ENCODE measurements around the gene CAMKV. TPM values are rescaled to one million over a fixed set of nuclear protein-coding genes. Genes with fewer than 3 reads are reported as not detected.
A peak's percentile ranks its signal among the peaks of the same experiment; 100 is the strongest.

The CAMKV gene
- total and polyA plus RNA-seq, 2 of the 4 experiments (the other 2 are of a cell fraction): not detected

GRCh38 chr3:49903451-49904424 lies 34.0 kb upstream of the CAMKV start, which contains the start of gene MST1R:
Gene MST1R (minus strand): TSS chr3:49903873. CDS start chr3:49903609, 264 bp downstream.
- Histone ChIP-seq H3K4me1 (ENCODE audit: control insufficient read depth, insufficient read depth, low read length) (peaks cover 14% of the 10 kb centered on the region), H2AFZ (replicated peaks; ENCODE audit: low read length, poor library complexity) (peak within 1 kb of the TSS; percentile 88), H4K91ac (ENCODE audit: insufficient read depth, low read depth, low read length) (no peak within 1 kb of the TSS), H2BK15ac (ENCODE audit: low read depth, low read length) (no peak within 1 kb of the TSS), H2BK20ac (ENCODE audit: low read depth, low read length) (no peak within 1 kb of the TSS), H3K4ac (ENCODE audit: low read depth, low read length) (no peak within 1 kb of the TSS), H3K23ac (ENCODE audit: low read depth, low read length) (no peak within 1 kb of the TSS), H3K14ac (replicated peaks; ENCODE audit: low read depth, low read length) (no peak within 1 kb of the TSS), H2AK9ac (replicated peaks; ENCODE audit: low read depth, low read length, poor library complexity) (peak within 1 kb of the TSS; percentile 28), H2BK120ac (ENCODE audit: low read depth, low read length) (no peak within 1 kb of the TSS), H3K18ac (ENCODE audit: low read depth, low read length) (no peak within 1 kb of the TSS), H2AK5ac (ENCODE audit: low read depth, low read length) (no peak within 1 kb of the TSS), H3K36me3 (ENCODE audit: control insufficient read depth, insufficient read depth, low read length) (0 out of 2 replicates have a peak, but pooled peaks cover 1% of the 10 kb centered on the region), H4K8ac (ENCODE audit: low read depth in 2 of 2, low read length in 2 of 2) (peak within 1 kb of the TSS; percentile 45 to 84; a peak in 2 of 4 replicates), H4K20me1 (ENCODE audit: insufficient read depth, low read length) (no peaks in the 10 kb centered on the region), H3K27me3 (ENCODE audit: control insufficient read depth, insufficient read depth, low read length) (no peaks in the 10 kb centered on the region), H3K9me3 (ENCODE audit: control insufficient read depth, insufficient read depth, low read length) (no peaks in the 10 kb centered on the region), H4K5ac (ENCODE audit: low read depth, low read length) (no peak within 1 kb of the TSS), H3K79me1 (ENCODE audit: low read depth in 1 of 2, low read length in 2 of 2) (no peaks in the 10 kb centered on the region), H3K9me1 (ENCODE audit: insufficient read depth, low read length) (0 out of 2 replicates have a peak, but pooled peaks cover 2% of the 10 kb centered on the region), H3K56ac (ENCODE audit: extremely low read depth, insufficient read depth, low read length) (no peak within 1 kb of the TSS), H3K4me2 (ENCODE audit: low read depth, low read length) (no peak within 1 kb of the TSS), H2BK5ac (ENCODE audit: low read depth, low read length, poor library complexity, severe bottlenecking) (no peak within 1 kb of the TSS), H3K9ac (ENCODE audit: low read depth, low read length) (no peak within 1 kb of the TSS), H3K4me3 (ENCODE audit: insufficient read depth, low read depth, low read length) (no peak within 1 kb of the TSS), H3K27ac (ENCODE audit: insufficient read depth, low read length) (no peak within 1 kb of the TSS)
- 50% methylated on average over 35 of the region's 65 CpGs; no CpG with 5 or more reads in 1 of the 2 experiments for WGBS, 2 experiments (ENCODE audit: extremely low coverage in 2 of 2, insufficient read length in 1 of 2)
- dilution Hi-C loops (cut with HindIII; ENCODE audit: low sequenced_read_pairs, unreplicated experiment): no loop called here
- in situ Hi-C loops (cut with MboI; ENCODE audit: low sequenced_read_pairs): no loop called here
- no TSS peak for BruUV-seq (replicated peaks)
- intact Hi-C loops (cut with micrococcal nuclease): no loop called here
- no peak for DNase-seq
- ATAC-seq (ENCODE audit: low read depth): 0 out of 2 replicates have a peak, but pooled peaks have one; percentile 19
- POLR2A ChIA-PET (ENCODE audit: unreplicated experiment): no interaction called here
- CTCF ChIA-PET: no interaction called here
- TF ChIP-seq RAD21 (IDR thresholded peaks at IDR 0.05; ENCODE audit: low read length): no peak
- TF ChIP-seq, protein P1, sequence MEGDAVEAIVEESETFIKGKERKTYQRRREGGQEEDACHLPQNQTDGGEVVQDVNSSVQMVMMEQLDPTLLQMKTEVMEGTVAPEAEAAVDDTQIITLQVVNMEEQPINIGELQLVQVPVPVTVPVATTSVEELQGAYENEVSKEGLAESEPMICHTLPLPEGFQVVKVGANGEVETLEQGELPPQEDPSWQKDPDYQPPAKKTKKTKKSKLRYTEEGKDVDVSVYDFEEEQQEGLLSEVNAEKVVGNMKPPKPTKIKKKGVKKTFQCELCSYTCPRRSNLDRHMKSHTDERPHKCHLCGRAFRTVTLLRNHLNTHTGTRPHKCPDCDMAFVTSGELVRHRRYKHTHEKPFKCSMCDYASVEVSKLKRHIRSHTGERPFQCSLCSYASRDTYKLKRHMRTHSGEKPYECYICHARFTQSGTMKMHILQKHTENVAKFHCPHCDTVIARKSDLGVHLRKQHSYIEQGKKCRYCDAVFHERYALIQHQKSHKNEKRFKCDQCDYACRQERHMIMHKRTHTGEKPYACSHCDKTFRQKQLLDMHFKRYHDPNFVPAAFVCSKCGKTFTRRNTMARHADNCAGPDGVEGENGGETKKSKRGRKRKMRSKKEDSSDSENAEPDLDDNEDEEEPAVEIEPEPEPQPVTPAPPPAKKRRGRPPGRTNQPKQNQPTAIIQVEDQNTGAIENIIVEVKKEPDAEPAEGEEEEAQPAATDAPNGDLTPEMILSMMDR (conservative IDR thresholded peaks at IDR 0.05; ENCODE audit: low read depth, low read length): no peak
- no peak for TF ChIP-seq CEBPB (IDR thresholded peaks at IDR 0.05; ENCODE audit: low read depth, low read length)
- TF ChIP-seq RFX5 (IDR thresholded peaks at IDR 0.05; ENCODE audit: low read depth, low read length): no peak
- no peak for TF ChIP-seq USF2 (IDR thresholded peaks at IDR 0.05; ENCODE audit: low read depth, low read length)
- TF ChIP-seq RCOR1 (IDR thresholded peaks at IDR 0.05; ENCODE audit: insufficient replicate concordance, low read length): no peak
- no peak for TF ChIP-seq NFE2L2 (IDR thresholded peaks at IDR 0.05; ENCODE audit: low read depth, low read length)
- no peak for TF ChIP-seq FOS (IDR thresholded peaks at IDR 0.05; ENCODE audit: low read depth, low read length)
- TF ChIP-seq SMC3 (IDR thresholded peaks at IDR 0.05; ENCODE audit: low read depth, low read length): no peak
- no peak for TF ChIP-seq CHD1 (IDR thresholded peaks at IDR 0.05; ENCODE audit: low read depth, low read length)
- TF ChIP-seq MXI1 (IDR thresholded peaks at IDR 0.05; ENCODE audit: borderline replicate concordance, low read depth, low read length): no peak
- TF ChIP-seq MAFK (IDR thresholded peaks at IDR 0.05; ENCODE audit: low read depth, low read length): no peak
- TF ChIP-seq POLR2A (IDR thresholded peaks at IDR 0.05; ENCODE audit: low read depth, low read length): no peak
- no peak for TF ChIP-seq MAZ (IDR thresholded peaks at IDR 0.05; ENCODE audit: borderline replicate concordance, low read depth, low read length)
